Stomach (tissue), 9 donors: ENCODE data around the gene CCNG2. TPM values are rescaled to one million over a fixed set of nuclear protein-coding genes. Genes with fewer than 3 reads are reported as not detected.

ENCODE experiments used
- DNase-seq, 2 donors: peaks; one replicate each; pipeline versions ENCODE4 v3.0.0 to v3.0.0-alpha.2; 2013 to 2019
- H3K27ac ChIP-seq, 5 donors: fragments of 200-600 bp in 4 of 5; sonication (generic) in 4 of 5; one replicate each; pipeline ENCODE4 v1.5.1; 2013 to 2019; ENCODE audit warnings: mild to moderate bottlenecking in 1 of 5, moderate library complexity in 1 of 5
- H3K27me3 ChIP-seq, 3 donors: fragments of 200-600 bp; sonication (generic); one replicate each; pipeline ENCODE4 v1.5.1; 2017 to 2019; ENCODE audit warnings: mixed run types in 1 of 3
- H3K36me3 ChIP-seq, 4 donors: fragments of 200-600 bp; sonication (generic); 1 replicate in 3 of 4; 2 replicates in 1 of 4; pipeline ENCODE4 v1.5.1; 2016 to 2019
- H3K4me1 ChIP-seq, 4 donors: fragments of 200-600 bp; sonication (generic); one replicate each; pipeline ENCODE4 v1.5.1; 2016 to 2019
- H3K4me3 ChIP-seq, 4 donors: fragments of 200-600 bp; sonication (generic) in 3 of 4; one replicate each; pipeline ENCODE4 v1.5.1; 2016 to 2019; ENCODE audit warnings: mild to moderate bottlenecking in 1 of 4
- H3K9me3 ChIP-seq, 4 donors: fragments of 200-600 bp; sonication (generic); one replicate each; pipeline ENCODE4 v1.5.1; 2016 to 2019
- EP300 ChIP-seq: sonication (generic); formaldehyde crosslinking; IDR thresholded peaks from one replicate; pipeline ENCODE4 v1.6.1; 2017; ENCODE audit warnings: antibody characterized with exemption
- POLR2A ChIP-seq, 4 donors: fragments of 450-650 bp; IDR thresholded peaks; one replicate each; pipeline ENCODE4 v1.6.1; 2016; ENCODE audit warnings: antibody characterized with exemption in 4 of 4, control low read depth in 2 of 4, mild to moderate bottlenecking in 1 of 4, moderate library complexity in 1 of 4
- POLR2AphosphoS5 ChIP-seq, 3 donors: sonication (generic); formaldehyde crosslinking; IDR thresholded peaks; one replicate each; pipeline ENCODE4 v1.6.1; 2016; ENCODE audit warnings: antibody characterized with exemption in 3 of 3
- WGBS, 5 donors: extraction: QIAGEN DNeasy Blood & Tissue Kit in 3 of 5; methylation state at CpG; one replicate each; pipeline versions ENCODE4 v1.1.5 to v1.1.7; 2013 to 2018; 5-methylcytosine and 5-hydroxymethylcytosine counted together
- intact Hi-C: fragments of 100-400 bp; cut with DNase I; formaldehyde crosslinking; loops from one replicate; pipeline ENCODE4 v1.15.1; 2023; ENCODE audit warnings: low total_unique reads
- polyA plus RNA-seq, 3 donors: library from polyadenylated mRNA; stranded (reverse); fragments of 200-250 nt; gene quantifications; one replicate each; pipeline ENCODE4 v1.2.3, GENCODE V29; 2013
- small RNA-seq, 4 donors: library from RNA; depleted of rRNA; stranded (forward); fragments of <200 nt; gene quantifications; one replicate each; pipeline ENCODE3, GENCODE V24; 2016
- total RNA-seq, 5 donors: library from RNA; depleted of rRNA; stranded (reverse); fragments of >200 nt; gene quantifications; one replicate each; pipeline versions ENCODE4 v1.1.0 to v1.2.3, GENCODE V29; 2014 to 2016
- TF ChIP-seq, protein P1 (sequence below), 7 experiments: fragments of 450-650 bp in 4 of 7; fragments of 200-600 bp in 3 of 7; sonication (generic) in 3 of 7; IDR thresholded peaks; one replicate each; pipeline ENCODE4 v1.5.1; 2016 to 2019; ENCODE audit warnings: antibody characterized with exemption in 7 of 7, control low read depth in 2 of 7, mild to moderate bottlenecking in 1 of 7
- donor health status: healthy with polysubstance abuse.
- donor health status: Bipolar disorder and iron deficiency.
- donor health status: healthy.

Gene CCNG2
- total and polyA plus RNA-seq, 8 donors = 1.2 to 62.8 (median 18.4) TPM

DNA sequence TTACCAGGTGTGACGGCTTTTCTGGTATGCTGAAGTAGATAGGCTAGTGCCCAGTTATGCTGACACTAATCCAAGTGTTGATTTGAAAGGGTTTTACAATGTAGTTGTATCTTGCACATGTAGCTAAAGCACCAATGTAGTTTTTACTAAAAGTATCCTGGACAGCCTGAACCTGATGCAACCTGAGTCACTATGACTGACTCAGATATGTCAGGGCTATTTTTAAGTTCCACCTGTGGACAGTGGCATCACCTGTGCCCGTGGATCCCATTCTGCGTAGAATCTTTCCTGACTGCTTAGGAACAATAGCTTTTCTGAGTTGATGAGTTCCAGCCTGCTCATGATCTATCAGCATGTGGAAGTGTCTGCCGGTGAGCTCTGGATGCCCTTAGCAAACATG, 58.1 kb downstream of the CCNG2 start:
- no peak overlapping the region for H3K27ac ChIP-seq
- TF ChIP-seq, protein P1, sequence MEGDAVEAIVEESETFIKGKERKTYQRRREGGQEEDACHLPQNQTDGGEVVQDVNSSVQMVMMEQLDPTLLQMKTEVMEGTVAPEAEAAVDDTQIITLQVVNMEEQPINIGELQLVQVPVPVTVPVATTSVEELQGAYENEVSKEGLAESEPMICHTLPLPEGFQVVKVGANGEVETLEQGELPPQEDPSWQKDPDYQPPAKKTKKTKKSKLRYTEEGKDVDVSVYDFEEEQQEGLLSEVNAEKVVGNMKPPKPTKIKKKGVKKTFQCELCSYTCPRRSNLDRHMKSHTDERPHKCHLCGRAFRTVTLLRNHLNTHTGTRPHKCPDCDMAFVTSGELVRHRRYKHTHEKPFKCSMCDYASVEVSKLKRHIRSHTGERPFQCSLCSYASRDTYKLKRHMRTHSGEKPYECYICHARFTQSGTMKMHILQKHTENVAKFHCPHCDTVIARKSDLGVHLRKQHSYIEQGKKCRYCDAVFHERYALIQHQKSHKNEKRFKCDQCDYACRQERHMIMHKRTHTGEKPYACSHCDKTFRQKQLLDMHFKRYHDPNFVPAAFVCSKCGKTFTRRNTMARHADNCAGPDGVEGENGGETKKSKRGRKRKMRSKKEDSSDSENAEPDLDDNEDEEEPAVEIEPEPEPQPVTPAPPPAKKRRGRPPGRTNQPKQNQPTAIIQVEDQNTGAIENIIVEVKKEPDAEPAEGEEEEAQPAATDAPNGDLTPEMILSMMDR (IDR thresholded peaks at IDR 0.05) = no peak
- TF ChIP-seq POLR2A (IDR thresholded peaks at IDR 0.05) = no peak
- TF ChIP-seq POLR2AphosphoS5 (IDR thresholded peaks at IDR 0.05) = no peak
- TF ChIP-seq EP300 = no peak
- no peaks in the 10 kb centered on the region for H3K4me1 ChIP-seq
- H3K4me3 ChIP-seq = no peak overlapping the region
- intact Hi-C loops = no loop called here
- H3K27me3 ChIP-seq = no peaks in the 10 kb centered on the region
- H3K9me3 ChIP-seq = no peaks in the 10 kb centered on the region
- no peaks in the 10 kb centered on the region for H3K36me3 ChIP-seq
- DNase-seq = no peak
- WGBS, 5 donors = 78 to 87% (median 81%) methylated on average over 4 of the region's 4 CpGs

DNA sequence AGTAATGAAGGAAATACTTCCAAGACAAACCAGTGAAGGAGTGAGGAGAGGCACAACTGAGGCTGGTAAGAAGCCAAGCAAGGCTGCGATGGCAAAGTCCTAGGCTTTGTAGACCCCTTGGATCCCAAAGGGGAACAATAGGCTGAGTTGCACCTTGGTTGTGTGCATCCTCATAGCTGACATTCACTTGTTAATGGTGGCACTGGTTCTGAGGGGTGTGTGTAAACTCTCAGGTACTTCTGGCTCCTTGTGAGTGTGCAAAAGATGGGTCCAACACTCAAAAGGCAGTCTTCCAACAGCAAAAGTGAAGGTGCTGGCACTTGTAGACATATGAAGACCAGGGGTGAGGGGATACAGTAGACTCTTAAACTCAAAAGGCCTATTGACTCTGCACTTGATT, 60.5 kb downstream of the CCNG2 start:
- H3K4me1 ChIP-seq = no peaks in the 10 kb centered on the region
- no peak for DNase-seq
- H3K4me3 ChIP-seq = no peak overlapping the region
- WGBS, 5 donors = 75 to 93% (median 92%) methylated on average over 1 of the region's 1 CpG
- intact Hi-C loops = no loop called here
- no peaks in the 10 kb centered on the region for H3K9me3 ChIP-seq
- no peaks in the 10 kb centered on the region for H3K36me3 ChIP-seq
- no peak overlapping the region for H3K27ac ChIP-seq
- TF ChIP-seq EP300 (no peak), POLR2AphosphoS5 (IDR thresholded peaks at IDR 0.05) (no peak), POLR2A (IDR thresholded peaks at IDR 0.05) (no peak)
- TF ChIP-seq, protein P1 (IDR thresholded peaks at IDR 0.05) = no peak
- no peaks in the 10 kb centered on the region for H3K27me3 ChIP-seq

DNA sequence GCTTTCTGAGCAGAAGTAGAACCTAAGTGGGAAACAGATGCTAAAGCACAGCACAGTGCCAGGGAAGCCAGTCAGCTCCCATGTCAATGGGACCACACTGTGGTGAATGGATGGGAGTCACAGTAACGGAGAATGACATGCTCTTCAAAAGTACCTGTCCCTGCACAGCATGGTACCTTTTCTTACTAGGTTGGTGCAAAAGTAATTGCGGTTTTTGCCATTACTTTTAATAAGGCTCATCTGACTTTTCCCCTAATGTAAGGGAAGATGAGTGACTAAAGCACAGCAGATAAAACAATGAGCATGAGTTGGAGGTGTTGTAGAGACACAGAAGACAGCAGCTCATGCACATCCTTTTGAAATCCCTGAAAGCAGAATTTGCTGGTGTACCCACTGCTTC, 62.3 kb downstream of the CCNG2 start:
- H3K27me3 ChIP-seq = peaks cover 0 to 4% (median 0%) of the 10 kb centered on the region in 3 donors
- intact Hi-C loops = no loop called here
- TF ChIP-seq POLR2AphosphoS5 (IDR thresholded peaks at IDR 0.05) (no peak), POLR2A (IDR thresholded peaks at IDR 0.05) (no peak), EP300 (no peak)
- TF ChIP-seq, protein P1 (IDR thresholded peaks at IDR 0.05) = no peak
- no peak overlapping the region for H3K27ac ChIP-seq
- no peak overlapping the region for H3K4me3 ChIP-seq
- DNase-seq = no peak
- 91 to 97% (median 93%) methylated on average over 2 of the region's 2 CpGs for WGBS, 5 donors
- no peaks in the 10 kb centered on the region for H3K36me3 ChIP-seq
- no peaks in the 10 kb centered on the region for H3K9me3 ChIP-seq
- H3K4me1 ChIP-seq = no peaks in the 10 kb centered on the region

Small RNA genes within 50 kb of the gene (small RNA-seq; reads per million reads assigned to genes)
- 0 reads per million in 4 donors for gene RNU6-1187P

Other genes starting within 250 kb of the CCNG2 start
- gene SEPTIN11, start 207.5 kb upstream of the CCNG2 start, total RNA-seq = 100 to 1,000 TPM in 3 of 5 donors, 10 to 100 TPM in 2; 29.0 to 298 (median 201) TPM
- gene SEPTIN11, start 207.5 kb upstream of the CCNG2 start, polyA plus RNA-seq = 10 to 100 TPM in 2 of 3 donors, 1 to 10 TPM in 1; 9.3 to 45.8 (median 43.3) TPM
- 100 to 1,000 TPM in 4 of 5 donors, 10 to 100 TPM in 1; 43.4 to 203 (median 121) TPM for gene CCNI, start 81.2 kb upstream of the CCNG2 start, total RNA-seq
- 100 to 1,000 TPM; 133 to 278 (median 155) TPM for gene CCNI, start 81.2 kb upstream of the CCNG2 start, polyA plus RNA-seq